ENCODE data around the gene CNGA2.
"Not testable (repeated sequence)": the region's sequence is repeated elsewhere in the genome, so short reads cannot be mapped to it uniquely, and the experiment has no call there.

Gene CNGA2

DNA sequence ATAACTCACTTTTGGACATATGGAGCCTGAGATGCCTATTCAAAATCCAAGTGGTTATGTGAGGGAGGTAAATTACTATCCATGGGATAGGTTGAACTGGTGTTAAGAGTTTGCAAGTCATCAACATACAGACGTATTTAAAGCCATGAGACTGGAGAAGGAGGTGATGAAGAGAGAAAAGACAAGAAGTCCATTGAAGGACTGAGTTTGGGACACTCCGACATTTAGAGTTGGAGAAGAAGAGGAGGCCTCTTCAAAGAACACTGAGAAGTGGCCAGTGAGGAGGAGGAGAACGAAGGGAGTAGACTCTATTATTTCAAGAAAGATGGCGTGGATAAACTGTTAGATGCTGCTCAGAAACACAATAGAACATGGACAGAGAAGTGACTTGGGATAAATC lies at the start of gene CNGA2:
CNGA2 (plus strand) TSS at position 301 of the 400 bp plus-strand sequence. CDS start 3,738 bp downstream, outside the sequence.
- no peak for FAIRE-seq

DNA sequence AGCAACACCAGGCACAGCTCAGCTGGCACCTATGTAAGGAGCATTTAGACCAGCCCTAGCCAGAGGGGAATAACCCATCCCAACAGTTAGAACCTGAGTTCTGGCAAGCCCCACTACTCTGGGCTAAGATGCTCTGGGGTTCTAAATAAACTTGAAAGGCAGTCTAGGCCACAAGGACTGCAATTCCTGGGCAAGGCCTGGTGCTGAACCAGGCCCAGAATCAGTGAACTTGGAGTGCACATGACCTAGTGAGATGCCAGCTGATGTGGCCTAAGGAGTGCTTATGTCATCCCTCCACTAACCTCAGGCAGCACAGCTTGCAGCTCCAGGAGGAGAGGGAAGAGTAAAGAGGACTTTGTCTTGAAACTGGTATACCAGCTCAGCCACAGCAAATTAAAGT lies 46.9 kb upstream of the CNGA2 start:
- no peak for FAIRE-seq
- DNase-seq (ENCODE audit: low spot score), result no peak

More for the DNA sequence above, at the start of gene CNGA2:
- no peak for DNase-seq (ENCODE audit: low spot score)

DNA sequence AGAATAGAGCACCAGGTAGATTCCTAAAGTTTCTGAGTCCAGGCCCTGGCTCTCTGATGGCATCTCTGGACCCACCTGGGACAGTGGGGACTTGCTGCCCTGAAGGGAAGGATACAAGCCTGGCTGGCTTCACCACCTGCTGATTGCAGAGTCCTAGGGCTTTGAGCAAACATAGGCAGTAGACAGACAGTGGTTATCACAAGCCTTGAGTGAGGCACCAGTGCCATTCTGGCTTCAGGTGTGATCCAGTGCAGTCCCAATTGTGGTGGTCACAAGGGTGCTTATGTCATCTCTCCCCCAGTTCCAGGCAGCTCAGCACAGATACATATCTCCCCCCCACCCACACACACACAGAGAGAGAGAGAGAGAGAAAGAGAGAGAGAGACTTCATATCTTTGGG lies 45.9 kb upstream of the CNGA2 start:
- FAIRE-seq (no peak), DNase-seq (ENCODE audit: low spot score) (no peak)

DNA sequence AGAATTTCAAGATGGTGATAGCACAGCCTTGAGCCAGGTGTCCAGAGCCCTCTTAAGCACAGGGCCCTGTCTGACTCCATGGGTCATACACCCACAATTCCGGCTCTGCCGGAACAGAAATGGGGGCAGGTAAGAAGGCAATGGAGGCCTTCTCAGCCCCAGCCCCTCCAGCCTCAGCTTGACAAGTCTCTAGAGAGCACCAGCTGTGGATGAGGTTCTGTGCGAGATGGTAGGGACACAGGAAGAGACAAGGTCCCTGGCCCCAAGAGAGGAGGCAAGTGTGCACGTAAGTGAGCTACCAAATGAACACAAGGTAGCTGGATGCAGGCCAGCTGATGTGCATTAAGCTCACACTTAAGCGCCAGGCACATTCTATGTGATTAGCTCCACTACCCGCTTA lies 41.7 kb upstream of the CNGA2 start:
- DNase-seq (ENCODE audit: low spot score) (no peak), FAIRE-seq (no peak)

DNA sequence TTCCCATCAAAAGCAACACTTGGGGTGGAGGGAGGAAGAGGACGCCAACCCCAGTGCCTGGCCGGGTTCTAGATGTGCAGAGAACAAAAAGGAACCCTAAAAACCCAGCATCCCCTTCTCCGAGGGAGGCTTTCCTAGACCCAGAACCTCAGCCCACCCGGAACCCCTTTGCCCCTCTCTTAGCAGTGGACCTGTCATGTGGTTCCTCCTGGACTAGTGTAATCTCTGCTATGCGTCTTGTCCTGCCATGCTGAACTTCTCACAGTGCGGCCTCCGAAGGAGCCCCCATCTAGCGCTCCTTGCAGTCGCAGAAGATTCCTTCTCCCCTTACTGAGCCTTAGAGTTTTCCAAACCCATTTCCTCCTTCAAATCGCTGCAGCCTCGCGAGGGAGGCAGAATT lies 40.4 kb upstream of the CNGA2 start:
- DNase-seq (ENCODE audit: low spot score) (no peak), FAIRE-seq (no peak)

DNA sequence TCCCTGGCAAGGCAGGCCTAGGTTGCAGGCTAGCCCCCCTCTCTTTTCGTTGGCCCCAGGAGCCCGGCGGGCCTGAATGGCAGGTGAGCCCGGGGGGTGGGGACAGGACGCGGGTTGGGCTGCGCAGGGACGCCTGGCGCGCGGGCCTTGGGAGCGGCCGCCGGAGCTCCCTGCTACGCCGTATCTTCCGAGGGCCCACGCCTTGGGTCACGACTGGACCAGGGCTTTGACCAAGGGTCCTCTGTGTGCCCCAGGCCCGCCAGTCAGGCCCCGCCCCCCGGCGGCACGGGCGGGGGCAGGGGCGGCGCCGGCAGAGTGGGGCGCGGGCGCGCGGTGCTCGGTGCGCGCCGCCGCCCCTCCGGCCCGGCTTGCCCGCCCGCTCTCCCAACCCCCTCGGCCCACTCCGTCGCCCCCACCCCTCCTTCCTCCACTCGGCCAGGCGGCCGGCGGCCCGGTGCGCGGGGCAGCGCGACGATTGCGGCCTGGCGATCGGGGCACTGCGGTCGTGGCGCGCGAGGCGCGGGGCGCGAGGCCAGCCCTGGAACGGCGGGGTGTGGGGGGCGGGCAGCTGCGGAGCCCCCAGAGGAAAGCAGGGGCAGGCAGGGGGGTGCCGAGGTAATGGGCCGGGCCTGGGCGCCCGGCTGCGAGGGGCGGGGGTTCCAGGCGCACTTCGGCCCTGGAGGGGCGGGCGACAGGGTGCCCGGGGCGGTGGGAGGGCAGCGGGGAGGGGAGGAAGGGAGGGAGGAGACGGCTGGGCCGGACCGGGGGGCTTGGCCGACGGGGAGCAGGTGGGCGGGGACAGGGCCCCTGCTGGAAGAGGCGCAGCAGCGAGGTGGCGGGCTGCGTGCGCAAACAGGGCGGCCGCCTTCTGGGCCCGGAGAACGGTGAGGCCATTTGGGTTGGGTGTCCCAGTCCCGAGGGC lies 39.6 kb upstream of the CNGA2 start, which contains the start of gene PRRG3:
PRRG3 (plus strand) TSS at position 798 of the 922 bp plus-strand sequence. CDS start 3,357 bp downstream, outside the sequence.
- DNase-seq (ENCODE audit: low spot score) (no peak), FAIRE-seq (no peak)

DNA sequence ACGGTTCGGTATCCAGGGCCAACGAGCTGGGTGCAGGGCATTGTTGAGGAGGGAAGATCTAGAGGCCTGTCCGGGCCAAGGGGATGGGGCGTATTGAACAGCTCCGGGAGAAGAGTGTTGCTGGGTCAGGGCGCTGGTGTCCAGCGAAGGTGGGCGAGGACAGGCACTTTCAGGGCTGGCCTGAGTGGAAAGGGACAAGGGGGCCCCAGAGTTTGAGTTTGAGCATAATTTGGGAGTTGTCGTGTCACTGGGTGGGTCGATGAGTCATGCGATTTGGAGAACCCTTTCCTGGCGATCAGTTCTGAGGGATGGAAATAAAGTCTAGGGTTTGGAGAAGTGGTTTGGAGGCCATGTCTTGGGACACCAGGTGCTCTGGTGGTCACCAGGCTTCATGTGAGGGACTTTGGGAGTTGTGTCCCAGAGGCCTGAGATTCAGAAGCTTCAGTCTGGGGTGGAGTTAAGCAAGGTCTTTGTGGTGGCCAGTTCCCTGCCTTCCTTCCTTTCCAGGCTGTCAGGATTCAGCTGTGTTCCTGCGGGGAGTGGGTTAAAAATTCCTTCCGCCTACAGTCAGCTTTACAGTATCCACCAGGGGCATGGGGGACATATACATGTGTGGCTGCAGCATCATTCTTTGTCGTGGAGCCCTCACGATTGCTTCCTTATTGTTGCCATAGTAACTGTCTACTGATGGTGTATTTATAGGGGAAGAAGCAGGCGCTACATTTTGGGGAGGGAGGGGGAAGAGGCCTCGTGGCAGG lies 38.8 kb upstream of the CNGA2 start:
- no peak for DNase-seq (ENCODE audit: low spot score)
- no peak for FAIRE-seq

DNA sequence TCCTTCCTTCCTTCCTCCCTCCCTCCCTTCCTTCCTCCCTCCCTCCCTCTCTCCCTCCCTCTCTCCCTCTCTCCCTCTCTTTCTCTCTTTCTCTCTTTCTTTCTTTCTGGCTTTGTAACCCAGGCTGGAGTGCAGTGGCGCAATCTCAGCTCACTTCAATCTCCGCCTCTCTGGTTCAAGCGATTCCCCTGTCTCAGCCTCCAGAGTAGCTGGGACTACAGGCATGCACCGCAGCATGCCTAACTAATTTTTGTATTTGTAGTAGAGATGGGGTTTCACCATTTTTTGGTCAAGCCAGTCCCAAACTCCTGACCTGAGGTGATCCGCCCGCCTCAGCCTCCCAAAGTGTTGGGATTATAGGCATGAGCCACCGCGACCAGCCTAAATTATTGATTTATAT lies 37.5 kb upstream of the CNGA2 start:
- DNase-seq (ENCODE audit: low spot score); FAIRE-seq: not testable (repeated sequence)

DNA sequence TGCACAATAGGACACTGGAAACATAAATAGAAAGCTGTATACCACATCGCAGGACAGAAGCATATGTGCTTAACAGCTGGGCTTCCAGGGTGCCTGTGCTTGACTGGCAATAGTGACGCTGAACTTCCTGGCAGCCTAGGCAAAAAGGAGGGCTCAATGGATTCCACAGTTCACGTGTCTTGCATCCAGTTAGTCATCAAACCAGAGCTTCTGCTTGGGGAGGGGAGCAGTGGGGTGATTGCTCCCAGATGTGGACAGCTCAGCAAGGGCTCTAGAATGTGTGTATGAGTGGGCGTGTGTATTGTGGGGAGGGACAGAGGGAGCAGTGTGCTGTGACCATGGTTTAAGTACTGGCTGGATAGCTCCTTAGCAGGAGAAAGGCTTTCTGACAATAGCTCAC lies 37.0 kb upstream of the CNGA2 start:
- FAIRE-seq, result no peak
- DNase-seq (ENCODE audit: low spot score), result no peak

DNA sequence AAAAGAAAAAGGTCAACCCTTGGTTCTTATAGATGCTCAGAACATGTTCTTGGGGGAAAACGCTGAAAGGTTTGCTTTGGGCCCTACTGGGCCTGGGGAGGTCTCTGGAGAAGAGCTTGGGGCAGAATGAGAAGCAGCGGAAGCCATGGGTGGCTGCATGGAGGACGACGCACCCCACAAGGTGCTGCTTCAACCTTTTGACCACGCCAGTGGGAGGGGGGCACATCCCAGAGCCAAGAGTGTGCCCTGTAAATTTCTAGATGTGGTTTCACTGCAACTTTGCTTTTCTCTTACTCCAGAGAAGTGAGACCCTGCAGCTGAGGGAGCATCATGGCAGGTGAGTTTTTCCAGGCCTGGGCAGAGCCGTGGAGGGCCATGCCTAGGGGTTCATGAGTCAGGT lies 36.1 kb upstream of the CNGA2 start:
- FAIRE-seq (no peak), DNase-seq (ENCODE audit: low spot score) (no peak)

DNA sequence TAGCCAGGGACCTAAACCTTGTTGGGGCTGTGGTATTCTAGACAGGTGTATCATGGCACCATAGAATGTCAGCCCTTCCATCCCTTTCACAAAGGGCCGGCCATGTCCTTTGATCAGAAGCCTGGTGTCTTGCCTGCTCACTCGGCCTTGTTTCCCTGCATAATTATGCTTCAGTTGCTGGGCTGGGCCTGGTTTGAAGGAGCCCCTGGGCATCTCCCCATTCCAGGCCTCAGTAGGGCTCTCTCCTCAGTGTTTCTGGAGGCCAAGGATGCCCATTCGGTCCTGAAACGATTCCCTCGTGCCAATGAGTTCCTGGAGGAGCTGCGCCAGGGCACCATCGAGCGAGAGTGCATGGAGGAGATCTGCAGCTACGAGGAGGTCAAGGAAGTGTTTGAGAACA lies 34.8 kb upstream of the CNGA2 start:
- no peak for DNase-seq (ENCODE audit: low spot score)
- no peak for FAIRE-seq

DNA sequence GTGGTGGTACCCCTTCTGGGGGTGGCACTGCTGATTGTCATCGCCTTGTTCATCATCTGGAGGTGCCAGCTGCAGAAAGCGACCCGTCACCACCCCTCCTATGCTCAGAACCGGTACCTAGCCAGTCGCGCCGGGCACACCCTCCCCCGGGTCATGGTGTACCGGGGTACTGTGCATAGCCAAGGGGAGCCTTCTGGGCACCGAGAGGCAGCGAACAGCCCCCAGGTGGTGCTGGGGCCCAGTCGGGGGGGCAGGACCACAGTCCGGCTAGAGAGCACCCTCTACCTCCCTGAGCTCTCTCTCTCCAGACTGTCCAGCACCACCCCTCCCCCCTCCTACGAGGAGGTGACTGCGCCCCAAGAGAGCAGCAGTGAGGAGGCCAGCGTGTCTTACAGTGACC lies 34.0 kb upstream of the CNGA2 start:
- no peak for FAIRE-seq
- DNase-seq (ENCODE audit: low spot score), result no peak

DNA sequence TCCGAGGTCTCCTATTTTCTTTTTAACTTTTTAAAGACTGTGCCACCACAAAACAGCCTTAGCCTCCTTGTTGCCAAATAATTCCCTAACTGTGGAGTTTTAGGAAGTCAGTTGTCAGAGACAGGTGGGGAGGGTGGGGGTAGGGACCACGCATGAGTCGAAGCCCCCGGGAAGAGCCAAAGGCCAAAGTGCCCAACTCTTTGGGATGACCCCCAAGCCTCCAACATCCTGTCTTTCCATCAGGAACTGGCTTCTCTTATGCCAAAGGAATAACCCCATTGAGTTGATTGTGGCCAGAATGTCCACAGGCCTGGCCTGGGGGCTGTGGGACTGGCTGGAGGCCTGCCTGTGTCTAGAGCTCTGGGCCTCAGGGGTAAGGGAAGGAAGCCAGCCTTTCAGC lies 33.5 kb upstream of the CNGA2 start:
- DNase-seq (ENCODE audit: low spot score) (no peak), FAIRE-seq (no peak)

DNA sequence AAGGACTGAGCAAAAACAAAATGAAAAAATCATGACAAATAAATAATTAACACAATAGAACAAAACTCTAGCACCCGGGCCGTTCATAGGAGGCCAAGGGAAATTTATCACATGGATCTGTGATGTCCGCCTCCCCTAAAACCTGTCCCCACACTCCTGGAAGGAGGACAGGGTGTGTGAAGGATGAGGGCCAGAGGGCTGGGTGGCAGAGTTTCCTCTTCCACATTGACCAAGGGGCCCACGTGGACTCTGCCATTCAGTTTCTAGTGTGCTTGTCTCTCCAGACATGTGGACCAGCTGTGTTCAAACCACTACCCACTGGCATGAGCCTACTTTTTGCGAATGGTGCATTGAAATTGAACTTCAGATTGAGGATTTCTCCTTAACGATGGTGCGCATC lies 33.0 kb upstream of the CNGA2 start:
- no peak for DNase-seq (ENCODE audit: low spot score)
- no peak for FAIRE-seq

DNA sequence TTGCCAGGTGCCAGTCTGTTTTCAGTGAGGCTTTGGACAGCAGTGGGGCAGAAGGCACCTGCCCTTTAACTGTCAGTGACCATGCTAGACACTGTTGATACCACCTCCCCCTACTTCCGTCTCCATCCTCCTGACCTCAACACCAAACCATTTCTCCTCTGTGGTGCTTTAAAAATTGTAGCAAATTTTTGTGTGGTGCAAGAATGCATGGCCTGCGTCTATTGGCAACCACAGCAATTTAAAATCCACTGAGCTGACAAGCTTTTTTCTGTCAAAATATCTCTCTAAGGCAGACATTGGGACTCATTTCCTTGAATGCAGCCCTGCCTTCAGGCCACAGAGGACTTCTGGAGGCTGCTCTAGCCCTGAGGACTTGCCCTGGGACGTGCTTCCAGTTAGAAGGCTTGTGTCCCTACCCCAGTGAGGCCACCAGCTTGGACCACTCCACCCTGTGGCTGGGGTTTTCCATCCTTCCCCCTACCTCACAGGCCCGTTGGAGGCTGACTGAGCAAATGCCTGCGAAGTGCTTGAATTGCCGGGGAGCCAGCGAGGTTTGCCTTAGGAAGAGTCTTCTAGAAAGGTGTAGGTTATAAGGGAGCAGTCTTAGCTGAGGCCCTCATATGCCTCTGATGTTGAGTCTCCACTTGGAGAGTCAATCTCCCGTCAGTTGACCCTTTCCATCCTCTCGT lies 32.4 kb upstream of the CNGA2 start:
- FAIRE-seq, result no peak
- DNase-seq (ENCODE audit: low spot score), result no peak

DNA sequence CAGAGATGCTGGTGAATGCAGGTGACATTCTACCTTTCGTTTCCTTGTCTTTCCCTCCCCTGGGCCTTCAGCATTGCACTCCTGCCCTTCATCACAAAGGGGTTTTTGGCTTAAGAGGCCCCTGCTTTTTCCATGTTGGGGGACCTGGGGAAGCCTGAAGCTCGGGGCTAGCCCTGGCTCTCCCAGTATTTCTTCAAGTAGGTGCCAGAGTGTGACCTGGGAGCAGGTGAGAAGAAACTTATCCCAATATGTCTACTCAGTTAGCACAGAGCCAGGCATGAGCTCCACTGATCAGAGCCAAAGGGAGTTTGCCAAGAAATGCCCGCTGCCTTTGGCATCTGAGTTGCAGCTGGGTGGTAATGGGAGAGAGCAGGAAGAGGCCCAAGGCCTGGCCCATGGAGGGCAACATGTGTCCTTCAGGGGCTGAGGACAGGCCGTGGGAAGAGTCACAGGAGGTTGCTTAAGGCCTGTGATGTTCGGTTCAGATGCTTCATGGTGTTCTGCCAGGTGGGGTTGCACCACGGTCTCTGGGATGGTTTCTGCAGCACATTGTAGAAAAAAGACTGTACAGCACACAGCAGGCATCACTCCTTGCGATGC lies 31.7 kb upstream of the CNGA2 start:
- no peak for DNase-seq (ENCODE audit: low spot score)
- no peak for FAIRE-seq

DNA sequence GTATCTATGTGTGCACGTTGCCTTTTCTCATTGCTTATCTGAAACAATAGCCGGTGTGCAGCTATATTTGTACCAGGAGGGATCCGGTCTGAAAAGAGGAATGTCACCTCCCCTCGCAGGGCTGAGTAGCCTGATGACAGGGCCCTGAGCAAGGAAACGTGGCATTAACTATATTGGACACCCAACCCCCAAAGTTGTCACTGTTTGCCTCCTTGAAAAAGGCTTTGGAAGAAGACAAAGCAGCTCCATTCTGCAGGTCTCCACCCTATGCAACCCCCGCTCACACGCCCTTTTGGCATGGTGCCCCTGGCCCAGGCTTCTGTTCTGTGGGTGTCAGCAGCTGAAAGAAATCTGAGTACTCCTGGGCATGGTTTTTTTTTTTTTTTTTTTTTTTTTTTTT lies 31.1 kb upstream of the CNGA2 start:
- DNase-seq (ENCODE audit: low spot score) (no peak), FAIRE-seq (no peak)

DNA sequence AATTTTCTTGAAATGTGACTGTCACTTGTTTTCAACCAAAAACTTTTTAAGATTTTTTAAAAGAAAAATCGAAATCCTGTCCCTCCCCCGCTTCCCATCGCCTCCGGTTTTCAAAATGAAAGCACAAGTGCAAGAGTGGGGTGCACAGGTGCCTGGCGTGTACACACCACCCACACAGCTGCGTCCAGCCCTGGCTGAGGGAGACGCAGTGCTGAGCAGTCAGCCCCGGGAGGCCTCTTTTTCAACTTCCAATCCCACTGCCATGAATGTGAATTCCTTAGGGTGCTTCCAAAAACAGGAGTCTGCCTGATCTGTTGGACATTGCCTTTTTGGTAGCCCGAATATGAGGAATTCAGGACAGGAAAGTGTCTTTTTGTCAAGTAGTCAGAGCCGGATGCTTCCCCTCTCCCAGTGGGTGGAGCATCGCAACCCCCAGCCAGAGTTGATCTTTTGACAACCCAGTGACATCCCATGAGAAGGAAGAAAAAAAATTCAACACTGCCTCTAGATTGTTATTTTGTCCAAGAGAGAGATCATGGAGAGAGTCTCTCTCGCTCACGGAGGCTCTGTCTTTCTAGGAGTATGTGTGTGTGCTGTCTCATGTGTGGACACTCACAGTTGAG lies 30.4 kb upstream of the CNGA2 start:
- DNase-seq (ENCODE audit: low spot score) (no peak), FAIRE-seq (no peak)

DNA sequence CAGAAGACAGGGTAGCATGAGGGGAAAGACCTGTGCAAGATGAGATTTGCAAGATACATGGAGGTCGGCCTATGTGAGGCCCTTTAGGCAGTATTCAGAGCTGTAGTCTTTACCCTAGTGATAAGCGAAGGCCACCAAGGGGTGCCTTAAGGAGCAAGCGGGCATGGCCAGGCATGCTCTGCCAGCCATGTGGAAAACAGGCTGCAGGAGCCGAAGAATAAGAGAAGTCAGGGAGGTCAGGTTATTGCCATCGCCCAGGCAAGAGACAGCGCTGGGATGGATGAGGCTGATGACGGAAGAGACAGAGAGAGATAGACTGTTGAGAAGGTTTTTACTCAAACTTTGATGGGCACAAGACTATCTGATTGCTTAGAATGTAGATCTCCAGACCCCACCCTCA lies 25.7 kb upstream of the CNGA2 start:
- FAIRE-seq, result no peak
- DNase-seq (ENCODE audit: low spot score), result no peak

DNA sequence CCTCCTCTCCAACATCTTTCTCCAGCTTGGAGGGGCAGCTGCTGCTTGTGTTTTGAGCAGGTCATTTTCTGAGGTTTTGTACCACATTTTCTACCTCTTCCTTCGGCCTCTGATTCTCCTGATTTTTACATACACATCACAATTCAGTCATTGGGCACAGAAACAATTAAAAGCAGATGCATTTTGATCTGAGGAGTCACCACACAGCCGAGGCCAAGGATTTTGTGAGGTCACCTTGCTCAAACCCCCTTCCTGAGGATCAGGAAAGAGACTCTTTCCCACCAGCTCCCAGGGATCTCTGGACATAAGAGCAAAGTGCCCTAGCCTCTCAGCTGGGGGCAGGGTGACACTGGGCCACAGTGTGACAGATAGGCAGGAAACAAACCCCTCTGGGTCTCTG lies 24.1 kb upstream of the CNGA2 start:
- FAIRE-seq (no peak), DNase-seq (ENCODE audit: low spot score) (no peak)

DNA sequence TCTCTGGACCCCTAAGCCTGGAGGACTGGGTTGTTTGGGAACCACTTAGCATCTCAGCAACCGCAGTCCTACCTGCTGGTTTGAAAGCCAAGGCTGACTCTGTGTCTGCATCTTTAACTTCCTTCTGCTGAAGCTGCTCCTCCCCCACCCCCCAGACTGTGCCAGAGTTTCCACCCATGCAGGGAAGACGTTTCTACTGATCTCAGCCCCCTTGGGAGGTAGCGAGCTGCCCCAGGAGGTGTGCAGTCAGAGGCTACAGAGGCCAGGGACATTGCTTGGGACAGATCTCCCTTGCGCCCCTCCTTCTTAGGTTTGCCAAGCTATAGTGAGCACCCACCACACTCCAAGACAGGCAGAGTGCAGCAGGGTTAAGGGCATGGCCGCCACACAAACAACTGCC lies 23.4 kb upstream of the CNGA2 start:
- FAIRE-seq (no peak), DNase-seq (ENCODE audit: low spot score) (no peak)

Data from RCC 7860 (cell line).